ENCODE measurements around the gene WRAP73. TPM values are rescaled to one million over a fixed set of nuclear protein-coding genes. Genes with fewer than 3 reads are reported as not detected.
A peak's percentile ranks its signal among the peaks of the same experiment; 100 is the strongest.

WRAP73 gene
- total RNA-seq, 2 donors from 2014 or later = 22.3 to 39.5 TPM

- Histone ChIP-seq H3K4me3 (no peak overlapping the region), H3K9me3 (no peaks in the 10 kb centered on the region), H3K27ac (no peak overlapping the region), H3K27me3 (replicated peaks; ENCODE audit: insufficient read depth) (no peaks in the 10 kb centered on the region), H3K36me3 (peaks cover 0 to 6% of the 10 kb centered on the region in 2 donors), H3K4me1 (replicated peaks) (peaks cover 13% of the 10 kb centered on the region)
- WGBS = 94% methylated on average over 26 of the region's 26 CpGs
- DNase-seq (ENCODE audit: low spot score) = no peak
- TF ChIP-seq CTCF (IDR thresholded peaks at IDR 0.05) (no peak), POLR2AphosphoS5 (IDR thresholded peaks at IDR 0.05) (no peak), POLR2A (IDR thresholded peaks at IDR 0.05) (no peak)
- intact Hi-C loops (cut with DNase I) = no loop called here
These were observed 22.2 kb downstream of the WRAP73 start for GRCh38 chr1:3627515-3628253.

- TF ChIP-seq POLR2AphosphoS5 (IDR thresholded peaks at IDR 0.05) = no peak
- no peak for TF ChIP-seq CTCF (IDR thresholded peaks at IDR 0.05)
- no peak for TF ChIP-seq POLR2A (IDR thresholded peaks at IDR 0.05)
- Histone ChIP-seq H3K27me3 (replicated peaks; ENCODE audit: insufficient read depth) (no peaks in the 10 kb centered on the region), H3K36me3 (peaks cover 0 to 6% of the 10 kb centered on the region in 2 donors), H3K27ac (no peak overlapping the region), H3K4me1 (replicated peaks) (peaks cover 13% of the 10 kb centered on the region), H3K9me3 (no peaks in the 10 kb centered on the region), H3K4me3 (no peak overlapping the region)
- intact Hi-C loops (cut with DNase I) = no loop called here
- DNase-seq (ENCODE audit: low spot score) = no peak
- WGBS = 65% methylated on average over 4 of the region's 4 CpGs
These were observed 23.9 kb downstream of the WRAP73 start for GRCh38 chr1:3626025-3626424.

GRCh38 chr1:3625151-3625907 lies 24.6 kb downstream of the WRAP73 start:
- peak; percentile 39 for DNase-seq (ENCODE audit: low spot score)
- H3K4me1 ChIP-seq (replicated peaks) = peaks cover 13% of the 10 kb centered on the region
- H3K36me3 ChIP-seq = peaks cover 0 to 6% of the 10 kb centered on the region in 2 donors
- intact Hi-C loops (cut with DNase I) = no loop called here
- peak overlapping the region; percentile 64 to 83 for H3K27ac ChIP-seq
- WGBS = 3% methylated on average over 62 of the region's 71 CpGs
- TF ChIP-seq CTCF (IDR thresholded peaks at IDR 0.05) (peak in 1 of 4 experiments; percentile 5), POLR2AphosphoS5 (IDR thresholded peaks at IDR 0.05) (peak; percentile 23), POLR2A (IDR thresholded peaks at IDR 0.05) (peak; percentile 29)
- H3K4me3 ChIP-seq = peak overlapping the region; percentile 72 to 95
- H3K27me3 ChIP-seq (replicated peaks; ENCODE audit: insufficient read depth) = no peaks in the 10 kb centered on the region
- H3K9me3 ChIP-seq = no peaks in the 10 kb centered on the region

- TF ChIP-seq POLR2A (IDR thresholded peaks at IDR 0.05) (peak; percentile 44), CTCF (IDR thresholded peaks at IDR 0.05) (no peak), POLR2AphosphoS5 (IDR thresholded peaks at IDR 0.05) (peak; percentile 97)
- Histone ChIP-seq H3K4me1 (replicated peaks) (peaks cover 13% of the 10 kb centered on the region), H3K27ac (peak within 1 kb of the TSS; percentile 64 to 83), H3K27me3 (replicated peaks; ENCODE audit: insufficient read depth) (no peaks in the 10 kb centered on the region), H3K4me3 (peak within 1 kb of the TSS; percentile 72 to 95), H3K36me3 (peaks cover 0 to 6% of the 10 kb centered on the region in 2 donors), H3K9me3 (no peaks in the 10 kb centered on the region)
- under 1% methylated on average over 78 of the region's 108 CpGs for WGBS
- intact Hi-C loops (cut with DNase I) = no loop called here
- DNase-seq (ENCODE audit: low spot score) = peak; percentile 99
These were observed 25.4 kb downstream of the WRAP73 start, which contains the start of gene TPRG1L for GRCh38 chr1:3624200-3625136. Gene TPRG1L, plus strand, starts transcription at chr1:3625015. Its CDS starts 58 bp downstream, at chr1:3625073.
